GM10266 (cell line): ENCODE data around the gene PIK3IP1.

ENCODE experiments used
- DNase-seq: peaks from one replicate; pipeline ENCODE4 v3.0.0; 2012; ENCODE audit errors: extremely low spot score
- TF ChIP-seq, protein P1 (sequence below): IDR thresholded peaks from 2 replicates; pipeline ENCODE4 v1.5.1; 2012; ENCODE audit warnings: mild to moderate bottlenecking, low read depth; ENCODE audit not compliant: control insufficient read depth, insufficient read depth; ENCODE audit errors: missing control alignments

PIK3IP1 gene

GRCh38 chr22:31284281-31285155 is 7.8 kb downstream of the PIK3IP1 start:
- TF ChIP-seq, protein P1, sequence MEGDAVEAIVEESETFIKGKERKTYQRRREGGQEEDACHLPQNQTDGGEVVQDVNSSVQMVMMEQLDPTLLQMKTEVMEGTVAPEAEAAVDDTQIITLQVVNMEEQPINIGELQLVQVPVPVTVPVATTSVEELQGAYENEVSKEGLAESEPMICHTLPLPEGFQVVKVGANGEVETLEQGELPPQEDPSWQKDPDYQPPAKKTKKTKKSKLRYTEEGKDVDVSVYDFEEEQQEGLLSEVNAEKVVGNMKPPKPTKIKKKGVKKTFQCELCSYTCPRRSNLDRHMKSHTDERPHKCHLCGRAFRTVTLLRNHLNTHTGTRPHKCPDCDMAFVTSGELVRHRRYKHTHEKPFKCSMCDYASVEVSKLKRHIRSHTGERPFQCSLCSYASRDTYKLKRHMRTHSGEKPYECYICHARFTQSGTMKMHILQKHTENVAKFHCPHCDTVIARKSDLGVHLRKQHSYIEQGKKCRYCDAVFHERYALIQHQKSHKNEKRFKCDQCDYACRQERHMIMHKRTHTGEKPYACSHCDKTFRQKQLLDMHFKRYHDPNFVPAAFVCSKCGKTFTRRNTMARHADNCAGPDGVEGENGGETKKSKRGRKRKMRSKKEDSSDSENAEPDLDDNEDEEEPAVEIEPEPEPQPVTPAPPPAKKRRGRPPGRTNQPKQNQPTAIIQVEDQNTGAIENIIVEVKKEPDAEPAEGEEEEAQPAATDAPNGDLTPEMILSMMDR: no peak
- no peak for DNase-seq

DNA sequence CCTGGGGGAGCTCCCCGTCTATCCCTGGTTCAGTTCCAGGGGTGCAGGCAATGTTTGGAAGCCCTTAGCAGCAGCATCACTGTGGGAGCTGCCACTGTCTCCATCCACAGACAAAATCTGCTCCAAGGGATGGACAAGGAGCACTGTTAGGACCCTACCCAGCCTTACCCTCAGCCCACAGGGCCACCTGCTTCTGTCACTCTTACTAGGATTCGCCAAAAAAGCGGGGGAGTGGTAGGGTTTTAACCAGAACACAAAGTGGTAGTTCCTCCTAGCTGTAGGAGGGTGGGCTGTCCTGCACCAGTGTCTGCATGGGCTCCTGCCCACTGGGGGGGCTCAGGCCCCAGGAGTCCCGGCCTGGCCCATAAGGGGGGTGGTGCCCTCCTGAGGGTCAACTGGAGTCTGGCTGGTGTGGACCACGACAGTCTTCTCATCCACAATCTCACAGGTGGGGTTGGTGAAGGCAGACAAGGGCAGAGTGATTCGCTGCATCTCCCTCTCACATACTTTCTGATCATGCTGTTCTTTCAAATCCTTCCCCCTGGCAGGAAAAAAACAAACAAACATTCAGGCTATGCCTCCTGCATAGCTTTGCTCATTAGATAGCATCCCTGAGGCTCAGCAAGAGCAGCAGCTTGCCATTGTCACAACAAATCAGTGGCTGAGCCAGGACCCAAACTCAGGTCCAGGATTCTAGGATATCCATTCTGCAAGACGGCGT is 9.4 kb downstream of the PIK3IP1 start:
- TF ChIP-seq, protein P1: no peak
- no peak for DNase-seq

- TF ChIP-seq, protein P1: no peak
- DNase-seq: no peak
Measured at GRCh38 chr22:31281733-31282132, 10.6 kb downstream of the PIK3IP1 start.

- DNase-seq: no peak
- TF ChIP-seq, protein P1: no peak
Measured at GRCh38 chr22:31279821-31280505, 12.3 kb downstream of the PIK3IP1 start.

DNA sequence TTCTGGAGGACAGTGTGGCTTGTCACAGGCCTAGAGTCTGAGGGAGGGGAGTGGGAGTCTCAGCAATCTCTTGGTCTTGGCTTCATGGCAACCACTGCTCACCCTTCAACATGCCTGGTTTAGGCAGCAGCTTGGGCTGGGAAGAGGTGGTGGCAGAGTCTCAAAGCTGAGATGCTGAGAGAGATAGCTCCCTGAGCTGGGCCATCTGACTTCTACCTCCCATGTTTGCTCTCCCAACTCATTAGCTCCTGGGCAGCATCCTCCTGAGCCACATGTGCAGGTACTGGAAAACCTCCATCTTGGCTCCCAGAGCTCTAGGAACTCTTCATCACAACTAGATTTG is 13.0 kb downstream of the PIK3IP1 start:
- DNase-seq: no peak
- TF ChIP-seq, protein P1: no peak

- TF ChIP-seq, protein P1: no peak
- no peak for DNase-seq
Measured at GRCh38 chr22:31278626-31279326, 13.5 kb downstream of the PIK3IP1 start.
